Glomerular visceral epithelial cell (primary cell): Measurements from ENCODE around the gene HSDL2.
"Not testable (repeated sequence)": the region's sequence is repeated elsewhere in the genome, so short reads cannot be mapped to it uniquely, and the experiment has no call there.

Experiments
- DNase-seq: peaks from one replicate; pipeline ENCODE4 v3.0.0-alpha.2; 2016; ENCODE audit errors: extremely low spot score

HSDL2 gene

DNA sequence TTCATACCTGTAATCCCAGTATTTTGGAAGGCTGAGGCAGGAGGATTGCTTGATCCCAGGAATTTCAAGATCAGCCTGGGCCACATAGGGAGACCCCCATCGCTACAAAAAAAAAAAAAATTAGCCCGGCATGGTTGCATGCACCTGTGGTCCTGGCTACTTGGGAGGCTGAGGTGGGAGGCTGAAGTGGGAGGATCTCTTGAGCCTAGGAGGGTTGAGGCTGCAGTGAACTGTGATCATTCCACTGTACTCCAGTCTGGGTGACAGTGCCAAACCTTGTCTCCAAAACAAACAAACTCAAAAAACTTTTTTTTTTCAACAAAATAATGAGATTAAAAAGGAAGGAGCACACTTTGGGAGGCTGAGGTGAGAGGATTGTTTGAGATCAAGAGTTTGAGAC lies 120.9 kb downstream of the HSDL2 start:
- no peak for DNase-seq

DNA sequence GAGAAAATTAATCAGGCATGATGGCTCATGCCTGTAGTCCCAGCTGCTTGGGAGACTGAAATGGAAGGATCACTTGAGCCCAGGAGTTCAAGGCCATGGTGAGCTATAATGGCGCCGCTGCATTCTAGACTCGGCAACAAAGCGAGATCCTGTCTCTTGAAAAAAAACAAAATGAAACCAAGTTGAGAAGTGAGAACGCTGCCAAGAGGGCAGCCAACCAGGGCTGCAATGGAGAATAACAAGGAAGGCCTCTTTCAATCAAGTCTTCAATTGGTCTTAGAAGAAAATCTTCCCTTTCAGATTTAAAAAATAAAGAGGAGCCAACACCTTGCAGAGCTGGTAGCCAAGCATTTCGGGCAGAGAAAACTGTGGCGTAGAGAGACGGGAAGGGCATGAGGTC lies 121.4 kb downstream of the HSDL2 start:
- no peak for DNase-seq

DNA sequence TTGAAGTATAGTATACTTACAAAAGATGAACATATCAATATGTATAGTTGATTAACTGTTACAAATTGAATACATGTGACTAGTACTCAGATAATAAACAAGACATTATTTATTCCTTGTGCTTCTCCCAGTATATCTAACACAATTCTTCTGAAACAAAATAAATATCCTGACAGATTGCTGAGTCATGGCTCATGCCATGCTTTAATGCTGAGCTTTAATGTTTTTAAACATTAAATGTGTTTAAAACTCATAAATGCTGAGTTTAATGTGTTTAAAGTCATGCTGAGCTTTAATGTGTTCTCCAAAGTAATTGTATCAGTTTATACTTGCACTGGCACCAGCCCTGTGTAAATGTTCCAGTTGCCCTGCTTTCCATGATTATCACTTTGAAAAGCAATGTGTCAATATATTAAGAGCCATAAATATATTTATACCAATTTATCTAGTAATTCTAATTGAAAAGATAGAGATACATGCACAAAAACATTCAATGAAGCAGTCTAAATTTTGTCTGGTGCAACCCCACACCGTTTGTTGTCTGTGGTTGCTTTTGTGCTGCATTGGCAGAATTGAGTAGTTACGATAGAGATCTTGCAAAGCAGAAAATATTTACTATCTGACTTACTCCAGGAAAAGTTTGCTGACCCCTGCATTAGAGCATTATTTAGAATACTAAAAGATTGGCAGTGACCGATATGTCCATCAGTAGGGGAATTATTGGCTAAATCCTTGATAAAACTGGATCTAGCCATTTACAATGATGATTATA lies 122.5 kb downstream of the HSDL2 start:
- no peak for DNase-seq

DNA sequence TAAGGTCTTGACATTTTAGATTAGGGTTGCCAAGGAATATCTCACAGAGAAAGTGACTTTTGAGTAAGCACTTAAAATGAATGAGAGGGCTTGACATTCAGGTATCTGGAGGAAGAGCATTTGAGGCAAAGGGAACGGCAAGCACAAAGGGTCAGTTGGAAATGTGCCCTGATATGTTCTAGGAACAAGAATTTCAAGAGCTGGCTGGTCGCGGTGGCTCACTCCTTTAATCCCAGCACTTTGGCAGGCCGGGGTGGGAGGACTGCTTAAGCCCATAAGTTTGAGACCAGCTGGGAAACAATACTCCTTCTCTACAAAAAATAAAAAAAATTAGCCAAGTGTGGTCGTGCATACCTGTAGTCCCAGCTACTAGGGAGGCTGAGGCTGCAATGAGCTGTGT lies 123.3 kb downstream of the HSDL2 start:
- no peak for DNase-seq

DNA sequence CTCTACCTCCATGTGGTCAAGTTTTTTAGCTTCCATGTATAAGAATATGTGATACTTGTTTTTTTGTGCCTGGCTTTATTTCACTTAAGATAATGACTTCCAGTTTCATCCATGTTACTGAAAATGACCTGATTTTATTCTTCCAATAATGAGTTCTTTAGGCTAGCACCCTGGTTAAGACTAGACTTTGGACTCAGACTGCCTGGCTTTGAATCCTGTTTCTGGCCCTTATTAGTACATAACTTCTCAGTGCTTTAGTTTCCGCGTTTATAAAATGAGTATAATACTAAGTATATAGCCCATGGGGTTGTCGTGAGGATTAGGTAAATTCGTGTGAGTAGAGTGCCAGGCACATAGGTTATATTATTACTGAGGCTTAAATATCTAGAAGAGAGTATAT lies 125.2 kb downstream of the HSDL2 start:
- no peak for DNase-seq

DNA sequence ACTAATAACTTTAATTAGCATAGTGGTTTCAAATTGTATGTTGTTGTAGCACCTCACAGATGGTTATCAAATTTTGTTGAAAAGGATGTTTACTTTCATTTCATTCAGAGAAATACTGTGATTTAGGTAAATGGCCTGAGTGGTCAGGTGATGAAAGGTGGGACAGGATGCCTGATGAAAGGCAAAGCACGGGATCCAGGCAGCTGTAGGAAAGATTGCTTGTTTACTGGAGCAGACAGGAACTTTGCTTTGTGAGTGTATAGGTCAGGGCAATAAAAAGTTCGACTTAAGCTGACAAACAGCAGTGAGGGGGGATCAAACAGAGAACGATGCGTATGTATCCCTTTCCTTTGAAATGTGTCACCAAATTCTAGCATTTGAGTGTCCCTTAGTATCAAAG lies 125.7 kb downstream of the HSDL2 start:
- no peak for DNase-seq

DNA sequence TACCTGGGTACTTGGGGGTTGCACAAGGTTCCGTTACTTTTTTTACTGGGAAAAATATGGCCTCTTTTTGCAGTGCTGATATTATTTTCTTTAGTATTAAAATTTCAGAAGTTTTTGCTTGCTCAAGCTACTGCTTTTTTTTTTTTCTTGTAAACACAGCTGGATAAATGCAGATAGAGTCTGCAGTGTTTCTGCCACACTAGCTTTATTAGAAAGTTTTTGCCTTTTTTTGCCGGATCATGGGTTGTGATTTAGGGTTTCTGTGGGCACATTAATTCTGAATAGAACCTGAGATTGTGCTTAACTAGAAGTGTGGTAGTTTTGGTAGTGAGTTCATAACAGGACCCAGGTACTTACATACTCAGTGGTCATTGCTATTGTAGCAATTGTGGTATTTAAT lies 126.7 kb downstream of the HSDL2 start:
- no peak for DNase-seq

DNA sequence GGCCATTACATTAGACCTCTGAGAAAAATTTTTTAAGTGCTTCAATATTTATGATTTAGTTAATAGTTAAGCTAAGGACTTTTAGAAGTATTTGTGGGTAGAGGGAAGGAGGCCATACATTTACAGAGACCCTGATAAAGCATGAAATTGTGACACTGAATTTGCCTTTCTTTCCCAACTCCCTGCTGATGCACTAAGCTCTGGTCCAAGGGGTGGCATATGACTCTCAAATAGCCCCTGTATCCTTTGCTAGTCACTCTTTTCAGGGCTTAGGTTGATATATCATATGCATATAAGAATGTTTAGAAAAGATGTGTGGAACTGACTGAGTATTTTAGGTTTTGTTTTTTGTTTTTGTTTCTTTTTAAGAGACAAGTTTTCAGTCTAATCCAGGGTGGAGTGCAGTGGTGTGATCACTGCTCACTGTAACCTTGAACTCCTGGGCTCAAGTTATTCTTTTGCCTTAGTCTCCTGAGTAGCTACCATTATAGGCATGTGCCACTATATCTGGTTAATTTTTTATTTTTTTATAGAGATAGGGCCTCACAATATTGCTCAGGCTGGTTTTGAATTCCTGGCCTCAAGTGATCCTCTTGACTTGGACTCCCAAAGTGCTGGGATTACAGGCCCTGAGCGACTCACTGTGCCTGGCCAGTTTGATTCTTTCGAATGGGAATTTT lies 127.2 kb downstream of the HSDL2 start:
- no peak for DNase-seq

DNA sequence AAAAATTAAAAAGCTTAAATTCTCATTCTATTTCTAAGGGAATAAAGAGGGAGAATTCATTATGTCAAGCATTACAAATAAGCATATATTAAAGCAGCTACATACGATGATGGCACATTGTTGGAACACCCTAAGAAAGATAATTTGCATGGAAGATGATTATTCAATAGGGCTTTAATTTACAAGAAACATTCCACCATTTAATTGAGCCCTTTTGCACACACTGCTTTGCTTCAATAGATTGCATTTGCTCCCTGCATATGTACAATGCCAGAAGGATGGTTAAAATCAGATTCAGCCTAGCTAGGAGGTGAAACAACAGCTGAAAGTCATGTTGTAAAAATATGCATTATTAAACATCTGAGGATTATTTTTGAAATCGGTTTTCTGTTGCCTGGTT lies 128.5 kb downstream of the HSDL2 start:
- DNase-seq: no peak

DNA sequence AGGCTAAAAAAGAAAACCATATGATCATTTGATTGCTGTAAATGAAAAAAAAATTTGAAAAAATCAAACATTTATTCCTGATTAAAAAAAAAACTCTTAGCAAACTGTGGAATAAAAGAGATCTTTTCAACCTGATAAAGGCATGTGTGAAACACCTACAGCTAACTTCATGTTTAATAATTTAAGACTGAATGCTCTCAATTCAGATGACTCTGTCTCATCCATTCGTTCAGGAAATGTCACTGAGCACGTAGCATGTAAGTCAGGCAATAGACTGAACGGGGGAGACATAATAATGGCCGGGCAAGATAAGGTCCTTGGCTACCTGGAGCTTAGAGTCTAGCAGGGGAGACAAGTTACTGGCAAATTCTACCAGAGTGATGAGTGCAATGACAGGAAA lies 132.5 kb downstream of the HSDL2 start:
- not testable (repeated sequence) for DNase-seq

DNA sequence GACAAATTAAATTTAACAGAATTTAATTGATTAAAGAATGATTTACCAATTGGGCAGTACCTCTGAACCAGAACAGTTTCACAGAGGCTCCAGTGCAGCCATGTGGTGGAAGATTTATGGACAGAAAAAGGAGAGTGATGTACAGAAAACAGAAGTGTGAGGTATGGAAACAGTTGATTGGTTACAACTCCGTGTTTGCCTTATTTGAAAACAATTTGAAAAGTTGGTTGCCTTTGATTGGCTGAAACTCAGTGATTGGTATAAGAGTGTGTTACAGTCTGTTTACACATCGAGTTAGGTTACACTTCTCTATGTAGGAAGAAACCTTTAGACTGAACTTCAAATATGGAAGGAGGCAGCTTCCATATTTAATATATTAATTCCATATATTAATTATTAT lies 136.9 kb downstream of the HSDL2 start:
- DNase-seq: no peak

DNA sequence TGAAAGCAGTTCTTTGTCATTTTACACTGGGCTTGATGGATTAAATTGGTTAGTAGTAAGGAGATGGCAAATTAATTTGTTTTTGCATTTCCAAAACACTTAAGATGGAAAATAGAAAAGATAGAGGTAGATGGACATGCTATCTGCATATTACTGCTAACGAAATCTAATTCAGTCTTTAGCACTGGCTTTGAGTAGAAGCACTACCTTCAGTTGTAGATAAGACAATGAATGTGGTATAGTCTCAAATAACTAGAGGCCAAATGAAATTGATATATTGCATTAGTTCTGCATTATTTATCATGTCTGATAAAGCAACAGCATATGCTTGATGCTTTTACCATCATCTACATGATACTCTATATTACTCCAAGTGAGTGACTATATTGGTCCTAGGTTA lies 140.2 kb downstream of the HSDL2 start:
- no peak for DNase-seq

DNA sequence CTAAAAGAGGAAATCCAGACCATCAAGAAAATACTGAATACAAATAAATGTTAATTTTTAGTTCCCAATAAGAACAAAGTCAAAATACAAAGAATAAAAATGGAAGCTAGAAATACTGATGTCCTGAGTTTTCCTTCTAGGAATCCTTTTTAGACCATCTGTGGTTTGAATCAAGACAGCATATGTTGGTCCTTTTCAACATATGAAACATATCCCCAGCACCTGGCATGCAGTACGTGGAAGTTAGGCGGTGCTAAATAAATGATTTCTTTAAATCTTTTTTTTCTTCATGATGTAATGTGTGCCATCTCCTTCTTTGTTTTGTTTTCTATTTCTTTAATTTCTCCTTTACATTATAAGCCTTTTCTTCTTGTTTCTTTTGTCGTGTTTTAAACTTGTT lies 140.7 kb downstream of the HSDL2 start:
- DNase-seq: no peak
